Endothelial cell of umbilical vein (primary cell): ENCODE data around the gene RTN4R.

Experiments
- CTCF ChIP-seq, 2 donors: IDR thresholded peaks; 1 replicate in 1 of 2; 2 replicates in 1 of 2; pipeline ENCODE4 v1.5.1; 2011; ENCODE audit warnings: low read length in 2 of 2, mild to moderate bottlenecking in 2 of 2, moderate library complexity in 2 of 2, control low read depth in 1 of 2, inconsistent platforms in 1 of 2, low read depth in 1 of 2; ENCODE audit not compliant: insufficient read depth in 1 of 2; ENCODE audit errors: extremely low read depth in 1 of 2
- EZH2 ChIP-seq: IDR thresholded peaks from 2 replicates; pipeline ENCODE4 v1.6.1; 2012; ENCODE audit warnings: borderline replicate concordance, low read depth, mild to moderate bottlenecking, moderate library complexity, low read length, inconsistent platforms; ENCODE audit not compliant: severe bottlenecking
- FOS ChIP-seq: IDR thresholded peaks from 2 replicates; pipeline ENCODE4 v1.6.1; 2011; ENCODE audit warnings: mild to moderate bottlenecking, low read length, moderate library complexity, borderline replicate concordance; ENCODE audit not compliant: insufficient read depth
- GATA2 ChIP-seq: IDR thresholded peaks from 2 replicates; pipeline ENCODE4 v1.7.0; 2011; ENCODE audit warnings: low read depth, mild to moderate bottlenecking, moderate library complexity, mixed read lengths, low read length; ENCODE audit not compliant: insufficient read length, insufficient read depth
- POLR2A ChIP-seq: IDR thresholded peaks from 2 replicates; pipeline ENCODE4 v1.6.1; 2012; ENCODE audit warnings: low read depth, mild to moderate bottlenecking, control low read depth, low read length
- POLR2AphosphoS5 ChIP-seq: IDR thresholded peaks from 2 replicates; pipeline ENCODE4 v1.6.1; 2012; ENCODE audit warnings: low read depth, mild to moderate bottlenecking, control low read depth, low read length, moderate library complexity; ENCODE audit not compliant: insufficient read depth
- TF ChIP-seq, protein P1 (sequence below): IDR thresholded peaks from 2 replicates; pipeline ENCODE4 v1.6.1; 2011; ENCODE audit not compliant: insufficient read depth, insufficient read length

DNA sequence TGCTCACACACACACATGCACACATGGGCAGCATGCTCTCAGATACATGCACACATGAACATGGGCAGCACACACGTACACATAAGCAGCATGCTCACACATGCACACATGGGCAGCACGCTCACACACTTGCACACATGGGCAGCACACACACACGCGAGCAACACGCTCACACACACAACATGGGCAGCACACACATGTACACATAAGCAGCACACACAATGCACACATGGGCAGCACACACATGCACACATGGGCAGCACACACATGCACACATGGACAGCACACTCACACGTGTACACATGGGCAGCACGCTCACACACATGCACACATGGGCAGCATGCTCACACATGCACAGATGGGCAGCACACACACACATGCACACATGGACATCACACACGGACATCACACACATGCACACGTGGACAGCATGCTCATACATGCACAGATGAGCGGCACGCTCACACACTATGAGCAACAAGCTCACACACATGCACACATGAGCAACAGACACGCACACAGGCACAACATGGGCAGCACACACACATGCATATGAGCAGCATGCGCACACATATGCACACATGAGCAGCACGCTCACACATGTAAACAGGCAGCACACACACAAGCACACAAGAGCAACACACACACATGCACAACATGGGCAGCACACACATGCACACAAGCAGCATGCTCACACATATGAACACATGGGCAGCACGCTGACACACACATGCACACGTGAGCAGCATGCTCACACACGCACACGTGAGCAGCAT lies 43.0 kb downstream of the RTN4R start:
- no peak for TF ChIP-seq CTCF (IDR thresholded peaks at IDR 0.05; ENCODE audit: extremely low read depth in 1 of 2, insufficient read depth in 1 of 2, low read depth in 1 of 2, low read length in 2 of 2)
- no peak for TF ChIP-seq EZH2
- no peak for TF ChIP-seq GATA2
- no peak for TF ChIP-seq POLR2A
- TF ChIP-seq FOS = no peak
- TF ChIP-seq POLR2AphosphoS5 = no peak
- TF ChIP-seq, protein P1, sequence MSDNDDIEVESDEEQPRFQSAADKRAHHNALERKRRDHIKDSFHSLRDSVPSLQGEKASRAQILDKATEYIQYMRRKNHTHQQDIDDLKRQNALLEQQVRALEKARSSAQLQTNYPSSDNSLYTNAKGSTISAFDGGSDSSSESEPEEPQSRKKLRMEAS = peak; percentile 20
